Measurements from ENCODE around the gene DIO3. TPM values are rescaled to one million over a fixed set of nuclear protein-coding genes. Genes with fewer than 3 reads are reported as not detected.

DIO3 gene
- total RNA-seq, 1 experiment from 2014 or later = not detected

- peaks cover 4 to 9% of the 10 kb centered on the region in 2 experiments; a peak in 4 of 5 replicates for H3K9me3 Mint-ChIP-seq
- Histone ChIP-seq H4K91ac (ENCODE audit: insufficient read length, low read depth, low read length) (no peak overlapping the region), H4K20me1 (ENCODE audit: control insufficient read depth, insufficient read depth, insufficient read length) (no peaks in the 10 kb centered on the region), H3K9me3 (ENCODE audit: control insufficient read depth, low read depth, low read length) (no peaks in the 10 kb centered on the region), H2AFZ (ENCODE audit: low read length) (no peak overlapping the region), H4K5ac (ENCODE audit: insufficient read length, low read depth, low read length) (no peak overlapping the region), H3K4ac (ENCODE audit: low read depth, low read length) (no peak overlapping the region), H3K18ac (ENCODE audit: insufficient read length, low read depth, low read length) (no peak overlapping the region), H4K8ac (replicated peaks; ENCODE audit: insufficient read length, low read depth, low read length) (no peak overlapping the region), H2BK20ac (ENCODE audit: low read depth, low read length, poor library complexity, severe bottlenecking) (no peak overlapping the region), H2BK120ac (ENCODE audit: low read depth, low read length, poor library complexity, severe bottlenecking) (no peak overlapping the region), H3K79me2 (ENCODE audit: insufficient read depth, low read length) (no peaks in the 10 kb centered on the region), H3T11ph (ENCODE audit: low read length) (no peak overlapping the region), H3K27me3 (ENCODE audit: insufficient read depth, low read length) (no peaks in the 10 kb centered on the region), H3K23ac (ENCODE audit: insufficient read length, low read depth, low read length) (no peak overlapping the region), H2BK15ac (ENCODE audit: low read depth, low read length) (no peak overlapping the region), H3K27ac (ENCODE audit: insufficient read length, low read depth, low read length) (no peak overlapping the region), H3K79me1 (ENCODE audit: insufficient read depth, low read depth, low read length, poor library complexity, severe bottlenecking) (no peaks in the 10 kb centered on the region), H2BK12ac (ENCODE audit: insufficient read length, low read depth, low read length) (no peak overlapping the region), H3K23me2 (ENCODE audit: insufficient read length, low read depth, low read length, poor library complexity, severe bottlenecking) (no peaks in the 10 kb centered on the region), H3K4me1 (ENCODE audit: insufficient read depth, low read length) (no peaks in the 10 kb centered on the region), H2AK5ac (ENCODE audit: insufficient read length, low read length) (no peak overlapping the region), H2BK5ac (ENCODE audit: insufficient read length, low read length) (no peak overlapping the region), H3K9ac (ENCODE audit: extremely low read depth, insufficient read length, low read length) (no peak overlapping the region), H3K14ac (ENCODE audit: insufficient read depth, low read length) (no peak overlapping the region), H3K56ac (ENCODE audit: insufficient read length, low read depth, low read length) (no peak overlapping the region), H3K4me2 (ENCODE audit: insufficient read depth, insufficient read length, low read length) (no peak overlapping the region)
- no CpG with 5 or more reads among the region's 5 CpGs for WGBS (ENCODE audit: extremely low coverage, insufficient read length, low lambda C conversion rate)
- H3K27me3 Mint-ChIP-seq (ENCODE audit: low read depth) = peaks cover 21% of the 10 kb centered on the region
- TF ChIP-seq CTCF (conservative IDR thresholded peaks at IDR 0.05) = no peak
- DNase-seq = no peak
- H3K36me3 Mint-ChIP-seq (ENCODE audit: insufficient read depth in 1 of 3, low read depth in 3 of 3) = peaks cover 0 to 6% (median 4%) of the 10 kb centered on the region in 3 experiments; a peak in 4 of 7 replicates
- H3K4me3 Mint-ChIP-seq = no peak overlapping the region
- H3K4me1 Mint-ChIP-seq = 0 out of 4 replicates have a peak, but pooled peaks cover 0 to 4% of the 10 kb centered on the region in 2 experiments
- H3K27ac Mint-ChIP-seq = no peak overlapping the region
Measured at GRCh38 chr14:101591582-101591981, 30.3 kb downstream of the DIO3 start.

Data from H9 (cell line).